Stimulated activated CD4-positive, alpha-beta T cell treated with anti-CD3 and anti-CD28 coated beads, Interleukin-4, amount 100 ng/mL, for 1 hour (primary cell): Measurements from ENCODE around the gene PABPC5.

Experiments used
- DNase-seq: peaks from one replicate; pipeline ENCODE4 v3.0.0-alpha.2; 2020

The PABPC5 gene

DNA sequence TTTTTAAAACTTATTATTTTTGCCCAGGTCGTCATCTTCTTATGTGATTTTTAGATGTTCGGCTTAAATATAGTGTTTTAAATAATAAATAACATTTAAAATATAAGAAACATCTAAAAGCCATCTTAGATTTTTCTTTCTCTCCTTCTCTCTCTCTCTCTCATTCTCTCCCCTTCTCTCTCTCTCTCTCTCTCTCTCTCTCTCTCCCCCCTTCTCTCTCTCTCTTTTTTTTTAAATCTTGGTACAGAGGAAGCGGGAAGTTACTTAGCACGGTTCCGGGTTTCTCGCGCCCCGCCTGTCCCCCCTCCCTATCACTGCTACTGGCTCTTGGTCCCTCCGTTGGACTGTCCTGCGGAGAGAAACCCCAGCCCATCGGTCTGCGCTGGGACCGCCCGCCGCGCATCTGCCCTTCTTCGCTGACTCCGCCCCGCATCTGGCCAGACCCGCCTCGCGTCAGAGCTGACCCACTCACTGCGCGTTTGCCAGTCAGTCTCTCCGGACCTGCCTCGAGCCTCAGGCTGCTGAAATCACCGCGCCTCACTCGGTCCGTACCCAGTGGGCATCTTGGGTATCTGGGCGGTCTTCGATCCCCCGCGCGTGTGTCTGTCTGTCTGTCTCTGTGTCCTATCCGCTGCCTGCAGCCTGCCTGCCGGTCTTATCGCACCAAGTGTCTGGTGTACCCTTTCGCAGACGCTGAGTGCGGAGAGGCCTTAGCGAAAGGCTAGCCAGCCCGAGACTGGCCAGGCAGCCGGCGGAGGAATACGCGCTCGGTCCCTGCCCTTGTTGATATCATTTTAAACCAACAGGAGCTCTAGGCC lies at the start of gene PABPC5:
Gene PABPC5 (plus strand): TSS at position 489 of the 818 bp plus-strand sequence. CDS start 739 bp downstream, outside the sequence.
- no peak for DNase-seq

DNA sequence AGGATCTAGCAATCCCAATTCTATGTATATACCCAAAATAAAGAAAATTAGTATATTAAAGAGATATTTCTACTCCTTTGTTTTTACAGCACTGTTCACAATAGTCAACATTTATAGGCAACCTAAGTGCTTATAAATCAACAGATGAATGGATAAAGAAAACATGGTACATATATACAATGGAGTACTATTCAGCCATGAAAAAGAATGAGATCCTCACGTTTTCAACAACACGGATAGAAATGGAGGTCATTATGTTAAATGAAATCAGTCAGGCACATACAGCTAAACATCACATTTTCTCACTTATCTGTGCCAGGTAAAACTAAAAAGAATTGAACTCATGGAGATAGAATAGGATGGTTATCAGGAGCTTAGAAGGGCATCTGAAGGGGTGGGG lies 45.6 kb upstream of the PABPC5 start:
- DNase-seq = no peak

DNA sequence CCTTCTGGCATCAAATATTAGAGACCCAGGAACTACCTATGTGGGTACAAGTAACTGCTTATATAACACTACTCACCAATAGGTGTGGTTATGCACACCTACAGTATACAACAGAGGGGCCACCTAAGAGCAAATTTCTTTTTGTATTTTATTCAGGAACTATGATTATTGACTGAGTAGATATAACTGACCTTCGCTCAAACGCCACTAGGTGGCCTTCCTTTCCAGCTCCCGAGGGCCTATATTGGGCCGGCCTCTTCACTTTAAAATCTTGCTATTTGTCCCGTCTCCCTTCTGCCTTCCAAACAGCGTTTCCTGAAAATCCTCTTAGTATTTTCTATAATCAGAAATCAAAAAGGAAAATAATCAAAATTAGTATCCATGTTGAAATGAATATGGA lies 19.9 kb upstream of the PABPC5 start:
- no peak for DNase-seq

DNA sequence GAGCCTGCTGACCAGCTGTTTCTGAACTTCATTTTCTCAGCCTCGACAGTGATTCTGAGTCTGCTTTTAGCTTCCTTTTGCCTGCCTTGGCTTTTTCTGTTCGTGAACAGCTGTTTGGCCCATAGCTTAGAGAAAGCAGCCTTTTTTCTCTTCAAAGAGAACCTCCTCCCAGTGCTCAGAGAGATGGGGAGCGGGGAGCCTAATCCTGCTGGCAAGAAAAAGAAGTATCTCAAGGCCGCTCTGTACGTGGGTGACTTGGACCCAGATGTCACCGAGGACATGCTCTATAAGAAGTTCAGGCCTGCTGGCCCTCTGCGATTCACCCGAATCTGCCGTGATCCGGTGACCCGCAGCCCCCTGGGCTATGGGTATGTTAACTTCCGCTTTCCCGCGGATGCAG lies 756 bp downstream of the PABPC5 start:
- DNase-seq = no peak
